H1 (cell line): ENCODE data around the gene ICAM3. TPM values are rescaled to one million over a fixed set of nuclear protein-coding genes. Genes with fewer than 3 reads are reported as not detected.
A peak's percentile ranks its signal among the peaks of the same experiment; 100 is the strongest.

Source experiments
- ATF3 ChIP-seq: IDR thresholded peaks from 2 replicates; pipeline ENCODE4 v1.6.1; 2011; ENCODE audit warnings: low read depth, mild to moderate bottlenecking, low read length; ENCODE audit not compliant: insufficient read depth
- BCL11A ChIP-seq, 2 experiments: IDR thresholded peaks; one replicate each; pipeline ENCODE4 v1.6.1; 2011; ENCODE audit warnings: low read depth in 2 of 2, low read length in 2 of 2, mild to moderate bottlenecking in 2 of 2
- CHD2 ChIP-seq: IDR thresholded peaks from 2 replicates; pipeline ENCODE4 v1.6.1; 2012; ENCODE audit warnings: low read length, improper control_type of control experiment
- CHD7 ChIP-seq: fragments of 300-600 bp; sonication (generic); IDR thresholded peaks from 2 replicates; pipeline ENCODE4 v1.7.1; 2012; ENCODE audit warnings: low read length, moderate library complexity, mild to moderate bottlenecking, inconsistent platforms; ENCODE audit not compliant: insufficient replicate concordance
- E2F6 ChIP-seq: IDR thresholded peaks from 2 replicates; pipeline ENCODE4 v1.6.1; 2012; ENCODE audit warnings: inconsistent platforms
- GABPA ChIP-seq: IDR thresholded peaks from 2 replicates; pipeline ENCODE4 v1.6.1; 2011; ENCODE audit warnings: mild to moderate bottlenecking, low read length, moderate library complexity, borderline replicate concordance; ENCODE audit not compliant: insufficient read depth
- JUND ChIP-seq: IDR thresholded peaks from 2 replicates; pipeline ENCODE4 v1.6.1; 2011; ENCODE audit warnings: mild to moderate bottlenecking, improper control_type of control experiment, low read length
- PHF8 ChIP-seq: fragments of 200-600 bp; sonication (generic); conservative IDR thresholded peaks from 2 replicates; pipeline ENCODE4 v1.7.1; 2012; ENCODE audit warnings: low read depth, mild to moderate bottlenecking, inconsistent platforms, low read length, moderate library complexity
- polyA plus RNA-seq, 7 experiments: library from polyadenylated mRNA; depleted of rRNA in 3 of 7; stranded (reverse) in 5 of 7; unstranded in 2 of 7; fragments of >200 nt in 5 of 7; fragments of 200-250 nt in 2 of 7; gene quantifications; 1 replicate in 5 of 7; 2 replicates in 1 of 7; 4 replicates in 1 of 7; pipeline versions ENCODE4 v1.2.1 to v1.2.3, GENCODE V29; 2011 to 2013; ENCODE audit warnings: missing spikeins in 2 of 7, mixed read lengths in 2 of 7
- total RNA-seq: library from RNA; stranded (reverse); fragmentation: NEBNext Ultra II Directional; extraction: Animal tissue kit (Norgen Biotek cat#: 25700); gene quantifications from 2 replicates; pipeline ENCODE4 v1.2.1, GENCODE V29; 2021

Gene ICAM3
- total and polyA plus RNA-seq, 2 of the 8 experiments (the other 6 are each of a cell fraction or from before 2014, with no cell fraction given): 15.4 to 16.5 TPM

DNA sequence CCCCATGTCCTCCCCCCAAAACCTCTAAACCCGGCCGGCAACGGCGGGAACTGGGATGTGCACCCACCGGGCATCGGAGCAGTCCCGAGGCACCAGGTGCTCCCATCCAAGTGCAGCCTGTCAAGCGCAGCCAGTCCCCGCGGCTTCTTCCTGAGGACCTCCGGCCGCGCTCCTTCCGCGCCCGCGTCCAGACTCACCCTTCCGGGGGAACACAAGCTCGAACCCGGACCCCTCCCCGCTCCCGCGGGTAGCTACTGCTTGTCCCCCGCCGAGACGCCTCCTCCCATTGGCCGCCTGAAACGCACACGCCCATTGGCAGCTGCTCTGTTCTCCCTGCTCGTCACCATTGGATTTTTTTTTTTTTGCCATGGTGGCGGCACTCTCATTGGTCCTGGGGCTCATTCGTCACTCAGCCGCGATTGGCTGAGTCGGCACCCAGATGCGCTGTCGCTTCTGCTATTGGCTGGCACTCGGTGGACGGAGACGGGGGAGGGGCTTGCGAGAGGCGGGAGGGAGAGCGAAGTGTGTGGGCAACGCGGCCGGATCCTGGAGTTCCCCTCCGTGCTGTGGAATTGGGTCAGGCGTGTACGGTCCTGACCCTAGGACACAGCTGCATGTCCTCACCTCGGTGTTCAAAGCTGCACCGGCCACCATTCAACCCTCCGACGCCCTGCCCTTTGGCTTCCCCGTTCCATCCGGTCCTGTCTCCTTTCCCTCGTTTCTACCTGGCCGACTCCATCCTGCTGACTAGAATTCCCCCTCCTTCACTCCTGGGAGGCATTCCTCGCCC lies 41.1 kb upstream of the ICAM3 start, which contains the start of gene TYK2 (continued):
- TF ChIP-seq CHD7: no peak
- peak; percentile 93 for TF ChIP-seq E2F6
- peak; percentile 92 for TF ChIP-seq PHF8
- TF ChIP-seq CHD2: peak; percentile 84
- no peak for TF ChIP-seq ATF3
- no peak for TF ChIP-seq BCL11A (IDR thresholded peaks at IDR 0.05; ENCODE audit: low read depth in 2 of 2, low read length in 2 of 2)
- 0 out of 2 replicates have a peak, but pooled peaks have one; percentile 30 for TF ChIP-seq GABPA
- no peak for TF ChIP-seq JUND
